ENCODE measurements around the gene RIOX2.

RIOX2 gene

GRCh38 chr3:97988784-97989568 lies 16.7 kb upstream of the RIOX2 start:
- no peak for FAIRE-seq

- no peak for FAIRE-seq
Observed at GRCh38 chr3:97987306-97987705, 15.1 kb upstream of the RIOX2 start.

GRCh38 chr3:97983933-97984491 lies 11.8 kb upstream of the RIOX2 start:
- FAIRE-seq = no peak

GRCh38 chr3:97981886-97982285 lies 9.7 kb upstream of the RIOX2 start:
- no peak for FAIRE-seq

- no peak for FAIRE-seq
Observed at GRCh38 chr3:97979610-97980009, 7.4 kb upstream of the RIOX2 start.

GRCh38 chr3:97975466-97975865 lies 3.2 kb upstream of the RIOX2 start:
- FAIRE-seq = no peak

- no peak for FAIRE-seq
Observed at GRCh38 chr3:97974996-97975395, 2.8 kb upstream of the RIOX2 start.

- no peak for FAIRE-seq
Observed at GRCh38 chr3:97972976-97973375, 745 bp upstream of the RIOX2 start.

- FAIRE-seq = no peak
Observed at GRCh38 chr3:97970956-97971620, 1.1 kb downstream of the RIOX2 start.

GRCh38 chr3:97970156-97970555 lies 2.1 kb downstream of the RIOX2 start:
- no peak for FAIRE-seq

- no peak for FAIRE-seq
Observed at GRCh38 chr3:97969541-97969940, 2.7 kb downstream of the RIOX2 start.

- no peak for FAIRE-seq
Observed at GRCh38 chr3:97968376-97968775, 3.9 kb downstream of the RIOX2 start.

- no peak for FAIRE-seq
Observed at GRCh38 chr3:97967966-97968365, 4.3 kb downstream of the RIOX2 start.

- no peak for FAIRE-seq
Observed at GRCh38 chr3:97960993-97961766, 11.1 kb downstream of the RIOX2 start.

- FAIRE-seq = no peak
Observed at GRCh38 chr3:97960551-97960950, 11.7 kb downstream of the RIOX2 start.

GRCh38 chr3:97959872-97960271 lies 12.4 kb downstream of the RIOX2 start:
- FAIRE-seq = no peak

GRCh38 chr3:97958796-97959195 lies 13.4 kb downstream of the RIOX2 start:
- FAIRE-seq = no peak

- FAIRE-seq = no peak
Observed at GRCh38 chr3:97958396-97958795, 13.8 kb downstream of the RIOX2 start.

- FAIRE-seq = no peak
Observed at GRCh38 chr3:97957617-97958311, 14.5 kb downstream of the RIOX2 start.

GRCh38 chr3:97956051-97956450 lies 16.2 kb downstream of the RIOX2 start:
- FAIRE-seq = no peak

- FAIRE-seq = no peak
Observed at GRCh38 chr3:97954228-97954827, 17.9 kb downstream of the RIOX2 start.

- no peak for FAIRE-seq
Observed at GRCh38 chr3:97952872-97953271, 19.4 kb downstream of the RIOX2 start.
